GM18508 (cell line): ENCODE measurements around the gene MLLT6.
A peak's percentile ranks its signal among the peaks of the same experiment; 100 is the strongest.

Experiments used
- ATAC-seq: cut with Tn5 transposase; IDR thresholded peaks from one replicate; pipeline ENCODE4 v1.9.1; 2021; ENCODE audit warnings: moderate number of reproducible peaks; ENCODE audit not compliant: insufficient read depth, unreplicated experiment

MLLT6 gene

GRCh38 chr17:38740806-38741205 lies 35.7 kb downstream of the MLLT6 start:
- ATAC-seq, result no peak

GRCh38 chr17:38741461-38741860 lies 36.4 kb downstream of the MLLT6 start:
- ATAC-seq, result no peak

- no peak for ATAC-seq
Measured at GRCh38 chr17:38741921-38742410, 36.9 kb downstream of the MLLT6 start.

- no peak for ATAC-seq
Measured at GRCh38 chr17:38742411-38743308, 37.6 kb downstream of the MLLT6 start.

GRCh38 chr17:38743556-38744171 lies 38.6 kb downstream of the MLLT6 start:
- no peak for ATAC-seq

- ATAC-seq, result no peak
Measured at GRCh38 chr17:38745545-38745944, 40.5 kb downstream of the MLLT6 start.

GRCh38 chr17:38746004-38746848 lies 41.2 kb downstream of the MLLT6 start:
- ATAC-seq, result no peak

GRCh38 chr17:38746849-38747462 lies 41.9 kb downstream of the MLLT6 start:
- no peak for ATAC-seq

- ATAC-seq, result no peak
Measured at GRCh38 chr17:38747463-38748148, 42.5 kb downstream of the MLLT6 start.

- ATAC-seq, result no peak
Measured at GRCh38 chr17:38748149-38748891, 43.2 kb downstream of the MLLT6 start, which contains the start of gene PCGF2. PCGF2 (minus strand) TSS chr17:38748336; CDS start chr17:38740402, 7,934 bp downstream.

- no peak for ATAC-seq
Measured at GRCh38 chr17:38748892-38749222, 43.8 kb downstream of the MLLT6 start.

- ATAC-seq, result no peak
Measured at GRCh38 chr17:38749223-38750043, 44.4 kb downstream of the MLLT6 start.

GRCh38 chr17:38750044-38750311 lies 44.9 kb downstream of the MLLT6 start:
- no peak for ATAC-seq

- ATAC-seq, result no peak
Measured at GRCh38 chr17:38750312-38751121, 45.4 kb downstream of the MLLT6 start.

- no peak for ATAC-seq
Measured at GRCh38 chr17:38751144-38751807, 46.2 kb downstream of the MLLT6 start.

GRCh38 chr17:38751808-38752307 lies 46.8 kb downstream of the MLLT6 start:
- peak; percentile 2 for ATAC-seq
